ENCODE measurements around the gene CDKAL1.

Gene CDKAL1

GRCh38 chr6:21138336-21139069 is 604.2 kb downstream of the CDKAL1 start:
- no peak for DNase-seq (ENCODE audit: low spot score)

DNA sequence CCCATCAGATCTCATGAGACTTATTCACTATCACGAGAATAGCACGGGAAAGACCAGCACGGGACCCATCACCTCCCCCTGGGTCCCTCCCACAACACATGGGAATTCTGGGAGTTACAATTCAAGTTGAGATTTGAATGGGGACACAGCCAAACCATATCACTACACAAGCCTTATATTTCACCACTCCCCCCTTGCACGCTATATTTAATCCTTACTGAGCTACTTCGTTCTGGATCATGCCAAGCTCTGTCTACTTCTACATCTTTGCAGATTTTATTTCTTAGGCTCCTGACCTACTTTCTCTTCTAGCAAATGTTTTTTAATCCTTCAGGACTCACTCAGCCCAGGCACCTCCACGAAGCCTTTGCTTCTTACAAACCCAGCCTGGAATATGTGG is 606.7 kb downstream of the CDKAL1 start:
- DNase-seq (ENCODE audit: low spot score): no peak

- no peak for DNase-seq (ENCODE audit: low spot score)
Observed at GRCh38 chr6:21141616-21142303, 607.5 kb downstream of the CDKAL1 start.

DNA sequence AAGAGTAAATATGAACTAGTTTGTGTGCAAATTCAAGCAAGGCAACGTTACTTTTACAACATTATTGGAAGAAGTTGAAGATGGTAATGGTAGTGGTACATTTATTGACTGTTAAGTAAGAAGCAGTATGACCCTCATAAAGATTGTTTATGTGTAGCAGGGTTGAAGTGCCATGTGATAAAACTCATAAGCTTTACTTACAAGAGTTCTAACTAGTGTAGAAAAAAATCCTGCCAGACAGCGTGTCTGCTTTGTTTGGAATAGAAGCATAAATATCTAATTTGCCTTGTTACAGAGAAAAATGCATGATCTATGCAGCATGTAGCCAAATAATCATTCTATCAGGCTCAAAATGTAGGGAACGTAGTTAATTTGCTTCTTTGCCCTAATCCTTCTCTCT is 608.5 kb downstream of the CDKAL1 start:
- no peak for DNase-seq (ENCODE audit: low spot score)

GRCh38 chr6:21143645-21144044 is 609.4 kb downstream of the CDKAL1 start:
- no peak for DNase-seq (ENCODE audit: low spot score)

- peak; percentile 43 for DNase-seq (ENCODE audit: low spot score)
Observed at GRCh38 chr6:21144928-21145327, 610.7 kb downstream of the CDKAL1 start.

GRCh38 chr6:21147995-21148394 is 613.7 kb downstream of the CDKAL1 start:
- DNase-seq (ENCODE audit: low spot score): no peak

DNA sequence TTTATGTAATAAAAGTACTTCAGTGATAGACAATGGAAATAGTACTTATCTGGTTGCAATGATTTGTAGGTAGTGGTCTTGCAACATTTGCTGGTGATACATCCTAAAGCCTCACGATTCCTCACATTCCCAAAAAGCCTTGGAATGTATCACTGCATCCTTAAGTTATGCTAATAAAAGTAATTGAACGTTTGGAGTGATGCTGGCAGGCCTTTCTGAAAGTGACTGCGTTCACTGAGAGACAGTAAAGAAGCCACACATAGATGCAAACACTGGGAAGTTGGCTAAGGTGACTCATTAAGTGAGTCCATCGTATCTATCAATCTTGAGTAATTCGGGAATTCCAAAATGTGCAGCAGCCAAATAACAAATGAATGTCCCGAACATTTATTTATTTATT is 615.2 kb downstream of the CDKAL1 start:
- DNase-seq (ENCODE audit: low spot score): no peak

GRCh38 chr6:21150667-21151066 is 616.4 kb downstream of the CDKAL1 start:
- no peak for DNase-seq (ENCODE audit: low spot score)

GRCh38 chr6:21151119-21151518 is 616.9 kb downstream of the CDKAL1 start:
- no peak for DNase-seq (ENCODE audit: low spot score)

GRCh38 chr6:21151530-21151929 is 617.3 kb downstream of the CDKAL1 start:
- DNase-seq (ENCODE audit: low spot score): no peak

DNA sequence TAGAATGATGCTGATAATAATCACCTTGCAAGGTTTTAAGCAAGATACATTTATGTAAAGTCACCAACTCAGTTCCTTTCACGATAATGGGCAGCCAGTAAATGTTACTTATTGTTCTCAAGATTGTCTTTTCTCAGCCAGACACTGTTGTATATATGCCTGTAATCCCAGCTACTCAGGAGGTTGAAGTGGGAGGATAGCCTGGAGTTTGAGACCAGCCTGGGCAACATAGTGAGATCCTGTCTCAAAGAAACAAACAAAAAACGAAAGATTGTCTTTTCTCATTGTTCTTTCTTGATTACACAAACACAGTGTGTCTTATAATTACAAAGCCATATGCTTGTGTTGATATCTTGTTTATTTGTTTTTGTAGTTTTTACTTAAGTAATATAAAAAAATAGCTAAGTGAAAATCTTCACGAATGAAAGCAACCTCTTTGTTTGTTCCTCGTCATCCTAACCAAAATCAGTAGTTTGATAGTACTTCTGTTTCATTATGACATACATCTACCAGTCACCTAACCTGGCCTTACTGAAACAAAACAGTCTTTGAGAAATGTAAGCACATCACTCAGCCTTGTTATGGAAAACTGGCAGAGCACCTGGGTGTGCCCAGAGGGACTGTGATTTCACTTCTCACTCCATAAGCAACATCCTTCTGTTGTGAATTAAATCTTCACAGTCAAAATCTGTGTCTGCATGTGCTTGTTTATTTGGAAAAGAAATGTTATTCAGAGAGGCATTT is 623.1 kb downstream of the CDKAL1 start:
- no peak for DNase-seq (ENCODE audit: low spot score)

DNA sequence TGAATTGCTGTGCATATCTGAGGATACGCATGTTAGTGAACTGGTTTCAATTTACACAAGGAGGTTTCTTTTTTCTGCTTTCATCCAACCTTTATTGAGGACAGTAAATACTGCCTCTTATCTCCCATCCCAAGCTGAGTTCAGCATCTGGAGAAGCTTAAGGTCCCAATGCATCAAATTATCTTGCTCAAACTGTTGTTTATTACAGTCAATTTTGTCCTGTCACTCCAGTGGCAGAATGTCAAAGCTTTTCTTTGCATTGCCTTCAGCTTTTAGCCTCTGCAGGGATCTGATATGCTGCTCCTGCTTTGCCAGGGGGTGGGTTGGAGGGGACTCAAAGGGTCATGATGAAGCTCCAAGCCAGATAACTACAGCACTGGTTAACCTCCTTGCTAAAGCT is 623.9 kb downstream of the CDKAL1 start:
- no peak for DNase-seq (ENCODE audit: low spot score)

DNA sequence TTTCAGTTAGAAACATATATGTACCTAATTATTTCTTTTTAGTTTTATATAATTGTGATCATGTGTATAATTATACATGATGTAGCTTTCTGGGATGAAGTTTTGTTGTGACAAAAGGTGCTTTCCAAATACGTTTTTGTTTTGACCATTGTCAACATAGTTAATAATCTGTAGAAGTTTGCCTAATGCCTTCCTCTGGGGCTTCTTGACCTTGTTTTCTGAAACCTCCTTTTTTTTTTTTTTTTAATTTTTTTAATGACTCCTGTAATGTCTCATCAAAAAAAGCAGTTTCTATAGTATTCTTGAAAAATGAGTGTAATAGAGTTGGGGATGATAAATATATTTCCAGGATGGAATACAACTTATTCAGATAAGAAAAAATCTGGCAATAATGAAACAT is 624.6 kb downstream of the CDKAL1 start:
- DNase-seq (ENCODE audit: low spot score): no peak

- no peak for DNase-seq (ENCODE audit: low spot score)
Observed at GRCh38 chr6:21159465-21159864, 625.2 kb downstream of the CDKAL1 start.

- no peak for DNase-seq (ENCODE audit: low spot score)
Observed at GRCh38 chr6:21161707-21162106, 627.5 kb downstream of the CDKAL1 start.

GRCh38 chr6:21163110-21163837 is 629.0 kb downstream of the CDKAL1 start:
- peak; percentile 34 for DNase-seq (ENCODE audit: low spot score)

DNA sequence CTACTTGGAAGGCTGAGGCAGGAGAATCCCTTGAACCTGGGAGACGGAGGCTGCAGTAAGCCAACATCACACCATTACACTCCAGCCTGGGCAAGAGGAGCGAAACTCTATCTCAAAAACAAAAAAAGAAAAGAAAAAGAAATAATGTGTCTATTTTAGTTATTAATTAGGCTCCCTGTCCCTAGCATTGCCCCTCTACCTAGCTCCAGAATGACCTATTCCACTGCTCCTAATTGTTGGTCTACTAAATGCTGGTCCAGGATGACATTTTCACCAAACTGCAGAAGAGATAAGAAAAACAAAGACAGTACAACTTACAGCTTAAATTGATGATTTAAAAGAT is 629.6 kb downstream of the CDKAL1 start:
- DNase-seq (ENCODE audit: low spot score): no peak

DNA sequence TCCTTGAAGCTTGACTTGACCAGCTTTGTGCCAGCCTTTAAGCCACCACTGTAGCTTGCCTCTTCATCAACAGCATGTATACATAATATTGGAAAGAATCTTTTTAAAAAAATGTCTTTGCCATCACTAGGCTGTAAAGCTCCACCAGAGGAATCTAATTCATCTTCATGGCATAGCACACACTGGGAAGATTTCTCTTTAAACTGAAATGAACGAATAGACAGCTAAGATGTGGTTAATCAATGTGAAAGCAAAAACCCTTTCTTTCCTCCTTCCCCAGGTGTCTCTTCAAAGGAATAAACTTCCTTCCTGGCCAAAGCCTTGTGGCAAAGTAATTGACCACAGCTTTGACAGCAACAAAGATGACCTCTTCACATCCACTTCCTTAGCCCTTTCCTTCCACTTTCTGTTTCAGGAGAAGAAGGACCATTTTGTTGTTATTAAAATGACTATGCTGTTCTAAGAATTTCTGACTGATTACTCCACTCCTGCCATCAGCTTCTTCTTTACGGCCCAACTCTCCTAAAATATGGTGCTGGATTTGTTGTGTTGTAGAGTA is 630.6 kb downstream of the CDKAL1 start:
- no peak for DNase-seq (ENCODE audit: low spot score)

GRCh38 chr6:21166754-21167153 is 632.5 kb downstream of the CDKAL1 start:
- no peak for DNase-seq (ENCODE audit: low spot score)

DNA sequence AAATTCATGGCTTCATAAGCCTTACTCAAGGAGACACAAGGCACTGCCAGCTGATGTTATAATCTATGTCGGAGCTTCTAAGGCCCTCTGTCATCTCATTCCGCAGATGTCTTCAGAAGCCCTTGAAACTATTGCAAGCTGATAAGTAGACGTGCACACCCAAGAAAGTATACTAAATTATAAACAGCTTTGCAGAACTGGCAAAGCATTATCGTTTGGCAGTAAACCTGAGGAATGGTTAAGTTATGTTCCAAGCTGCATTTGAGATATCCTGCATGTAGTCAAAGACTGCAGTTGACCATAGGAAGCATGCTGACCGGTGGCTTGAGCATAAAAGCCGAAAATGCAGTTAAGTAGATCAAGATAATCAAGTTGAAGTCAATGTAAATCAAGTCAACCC is 633.5 kb downstream of the CDKAL1 start:
- no peak for DNase-seq (ENCODE audit: low spot score)

DNA sequence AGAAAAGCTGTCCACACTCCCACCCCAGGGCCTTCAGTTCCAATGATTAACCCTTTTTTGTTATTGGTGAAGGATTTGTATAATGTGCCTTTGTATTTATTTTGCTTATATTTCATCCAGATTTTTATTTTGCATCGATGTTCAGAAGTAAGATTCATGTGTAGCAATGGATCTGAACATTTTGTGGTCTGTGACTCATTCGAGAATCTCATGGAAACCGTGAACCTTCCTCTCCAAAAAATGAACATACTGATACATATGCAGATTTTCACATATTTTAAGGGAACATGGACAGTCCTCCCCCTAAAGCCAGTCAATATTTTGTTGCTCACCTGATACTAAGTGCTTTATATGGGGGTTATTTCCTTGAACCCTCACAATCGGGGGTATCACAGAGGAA is 637.5 kb downstream of the CDKAL1 start:
- DNase-seq (ENCODE audit: low spot score): no peak

Data from COLO829 (cell line).